Endothelial cell of umbilical vein (primary cell): ENCODE measurements around the gene HHLA2. TPM values are rescaled to one million over a fixed set of nuclear protein-coding genes. Genes with fewer than 3 reads are reported as not detected.

Experiments used
- BruUV-seq: library from RNA; stranded (reverse); fragments of 400-500 nt; replicated peaks from 2 replicates; lab custom pipeline; 2021; lab: Mats Ljungman, UMichigan
- CTCF ChIA-PET: fragments of 300-600, 350-600 bp; sonication (Branson Sonifier 250); formaldehyde crosslinking; loops from one replicate; lab custom pipeline; 2021; ENCODE audit warnings: antibody characterized with exemption, inconsistent platforms; lab: Charles Lee
- POLR2A ChIA-PET: fragments of 300-600, 350-600 bp; sonication (Branson Sonifier 250); formaldehyde crosslinking; loops from one replicate; lab custom pipeline; 2021; ENCODE audit warnings: antibody characterized with exemption, inconsistent platforms; lab: Charles Lee
- DNase-seq: peaks from one replicate; pipeline ENCODE4 v3.0.0-alpha.2; 2011; ENCODE audit warnings: low read depth, low spot score
- FAIRE-seq: peaks from 2 replicates; lab custom pipeline; 2011; peaks lifted over from hg19 to GRCh38; lab: Jason Lieb, UNC
- H2AFZ ChIP-seq: 2 replicates; pipeline ENCODE4 v1.6.0; 2012; ENCODE audit warnings: low read depth, low read length, control low read depth, inconsistent platforms
- H3K27ac ChIP-seq: 2 replicates; pipeline ENCODE4 v1.5.1; 2011; ENCODE audit warnings: low read depth, mild to moderate bottlenecking, control low read depth, low read length, moderate library complexity; ENCODE audit not compliant: insufficient read depth
- H3K27me3 ChIP-seq, 2 experiments: 2 replicates each; pipeline versions ENCODE4 v1.6.0 to v1.6.1; 2011; ENCODE audit warnings: low read length in 2 of 2, mixed read lengths in 1 of 2; ENCODE audit not compliant: control insufficient read depth in 2 of 2, insufficient read depth in 2 of 2
- H3K36me3 ChIP-seq, 2 experiments: 2 replicates in 1 of 2; 3 replicates in 1 of 2; pipeline ENCODE4 v1.5.1; 2011; ENCODE audit warnings: low read length in 2 of 2, mild to moderate bottlenecking in 1 of 2, moderate library complexity in 1 of 2; ENCODE audit not compliant: control insufficient read depth in 2 of 2, insufficient read depth in 2 of 2; ENCODE audit errors: extremely low read depth in 1 of 2
- H3K4me1 ChIP-seq: 3 replicates; pipeline ENCODE4 v1.5.1; 2011; ENCODE audit warnings: mild to moderate bottlenecking, low read length; ENCODE audit not compliant: control insufficient read depth, insufficient read depth; ENCODE audit errors: extremely low read depth
- H3K4me2 ChIP-seq: 2 replicates; pipeline ENCODE4 v1.6.1; 2011; ENCODE audit warnings: low read length, control low read depth, mixed read lengths; ENCODE audit not compliant: insufficient read depth
- H3K4me3 ChIP-seq, 3 experiments: fragments of 200-600 bp in 1 of 3; sonication (generic), shearing (Covaris generic) in 1 of 3; replicated peaks in 1 of 3; 2 replicates each; pipeline ENCODE4 v1.5.1; 2011 to 2016; ENCODE audit warnings: control low read depth in 3 of 3, low read length in 3 of 3, mild to moderate bottlenecking in 2 of 3, inconsistent platforms in 1 of 3, low read depth in 1 of 3, moderate library complexity in 1 of 3; ENCODE audit not compliant: insufficient read depth in 1 of 3
- H3K79me2 ChIP-seq: 2 replicates; pipeline ENCODE4 v1.6.0; 2012; ENCODE audit warnings: low read length, inconsistent platforms; ENCODE audit not compliant: control insufficient read depth, insufficient read depth
- H3K9ac ChIP-seq: replicated peaks from 2 replicates; pipeline ENCODE3; 2011; ENCODE audit warnings: low read length, control low read depth; ENCODE audit not compliant: insufficient read depth; ENCODE audit errors: extremely low read depth
- H3K9me1 ChIP-seq: replicated peaks from 3 replicates; pipeline ENCODE4 v1.6.0; 2011; ENCODE audit warnings: mild to moderate bottlenecking, low read length; ENCODE audit not compliant: control insufficient read depth, insufficient read depth; ENCODE audit errors: extremely low read depth
- H3K9me3 ChIP-seq: replicated peaks from 2 replicates; pipeline ENCODE4 v1.5.1; 2012; ENCODE audit warnings: low read length, inconsistent platforms; ENCODE audit not compliant: control insufficient read depth, insufficient read depth
- H4K20me1 ChIP-seq: replicated peaks from 2 replicates; pipeline ENCODE3; 2011; ENCODE audit warnings: mild to moderate bottlenecking, low read length; ENCODE audit not compliant: control insufficient read depth, insufficient read depth; ENCODE audit errors: extremely low read depth
- CTCF ChIP-seq, 2 donors: IDR thresholded peaks; 1 replicate in 1 of 2; 2 replicates in 1 of 2; pipeline ENCODE4 v1.5.1; 2011; ENCODE audit warnings: low read length in 2 of 2, mild to moderate bottlenecking in 2 of 2, moderate library complexity in 2 of 2, control low read depth in 1 of 2, inconsistent platforms in 1 of 2, low read depth in 1 of 2; ENCODE audit not compliant: insufficient read depth in 1 of 2; ENCODE audit errors: extremely low read depth in 1 of 2
- EZH2 ChIP-seq: IDR thresholded peaks from 2 replicates; pipeline ENCODE4 v1.6.1; 2012; ENCODE audit warnings: borderline replicate concordance, low read depth, mild to moderate bottlenecking, moderate library complexity, low read length, inconsistent platforms; ENCODE audit not compliant: severe bottlenecking
- FOS ChIP-seq: IDR thresholded peaks from 2 replicates; pipeline ENCODE4 v1.6.1; 2011; ENCODE audit warnings: mild to moderate bottlenecking, low read length, moderate library complexity, borderline replicate concordance; ENCODE audit not compliant: insufficient read depth
- GATA2 ChIP-seq: IDR thresholded peaks from 2 replicates; pipeline ENCODE4 v1.7.0; 2011; ENCODE audit warnings: low read depth, mild to moderate bottlenecking, moderate library complexity, mixed read lengths, low read length; ENCODE audit not compliant: insufficient read length, insufficient read depth
- JUN ChIP-seq: IDR thresholded peaks from 2 replicates; pipeline ENCODE4 v1.6.1; 2011; ENCODE audit warnings: borderline replicate concordance, low read depth; ENCODE audit not compliant: insufficient read length, insufficient read depth
- MAX ChIP-seq: IDR thresholded peaks from 2 replicates; pipeline ENCODE4 v1.6.1; 2011; ENCODE audit not compliant: insufficient read depth, insufficient read length
- MYC ChIP-seq: IDR thresholded peaks from one replicate; pipeline ENCODE4 v1.6.1; 2011; ENCODE audit warnings: mild to moderate bottlenecking, low read depth, low read length
- POLR2A ChIP-seq: IDR thresholded peaks from 2 replicates; pipeline ENCODE4 v1.6.1; 2012; ENCODE audit warnings: low read depth, mild to moderate bottlenecking, control low read depth, low read length
- POLR2AphosphoS5 ChIP-seq: IDR thresholded peaks from 2 replicates; pipeline ENCODE4 v1.6.1; 2012; ENCODE audit warnings: low read depth, mild to moderate bottlenecking, control low read depth, low read length, moderate library complexity; ENCODE audit not compliant: insufficient read depth
- dilution Hi-C: fragments of 300-500 bp; cut with MboI; formaldehyde crosslinking; loops from one replicate; pipeline ENCODE4 v1.15.0; 2019; ENCODE audit warnings: low sequenced_read_pairs; ENCODE audit not compliant: extremely low pct_ligation_motif_present
- intact Hi-C: fragments of 100-400 bp; cut with micrococcal nuclease; formaldehyde crosslinking; loops from one replicate; pipeline ENCODE4 v1.10.0; 2022
- polyA plus RNA-seq, 4 experiments: library from polyadenylated mRNA; depleted of rRNA in 3 of 4; stranded (reverse) in 3 of 4; unstranded in 1 of 4; fragments of >200 nt; gene quantifications; 2 replicates each; pipeline versions ENCODE4 v1.2.1 to v1.2.3, GENCODE V29; 2011 to 2012; ENCODE audit warnings: missing spikeins in 1 of 4
- total RNA-seq: library from RNA; stranded (reverse); gene quantifications from 2 replicates; pipeline ENCODE4 v1.2.3, GENCODE V29; 2021

The HHLA2 gene
- total and polyA plus RNA-seq, 2 donors (not counting 3 experiments of a cell fraction or from before 2014, with no cell fraction given): not detected

- Histone ChIP-seq H3K9me1 (no peaks in the 10 kb centered on the region), H3K4me1 (no peaks in the 10 kb centered on the region)
Measured at GRCh38 chr3:108391917-108392593, 95.7 kb downstream of the HHLA2 start.

GRCh38 chr3:108393128-108393900 lies 97.0 kb downstream of the HHLA2 start:
- ChIA-PET CTCF (interaction anchor here (1.4 kb wide), 1 partner anchor 84 kb away, joined by 4 read pairs; no protein-coding TSS in a partner anchor), POLR2A (no interaction called here)
- Histone ChIP-seq H3K9ac (no peak overlapping the region), H3K79me2 (no peaks in the 10 kb centered on the region), H3K27me3 (peaks cover 0 to 10% of the 10 kb centered on the region in 2 experiments), H3K27ac (no peak overlapping the region), H3K4me3 (no peak overlapping the region), H3K9me3 (no peaks in the 10 kb centered on the region), H3K36me3 (no peaks in the 10 kb centered on the region), H3K9me1 (no peaks in the 10 kb centered on the region), H3K4me2 (no peak overlapping the region), H4K20me1 (no peaks in the 10 kb centered on the region), H2AFZ (no peak overlapping the region), H3K4me1 (no peaks in the 10 kb centered on the region)
- DNase-seq (no peak), FAIRE-seq (no peak)
- dilution Hi-C loops (no loop called here), intact Hi-C loops (no loop called here)
- no TSS peak for BruUV-seq
- no peak for TF ChIP-seq CTCF (IDR thresholded peaks at IDR 0.05; ENCODE audit: extremely low read depth in 1 of 2, insufficient read depth in 1 of 2, low read depth in 1 of 2, low read length in 2 of 2)

More at GRCh38 chr3:108391917-108392593, 95.7 kb downstream of the HHLA2 start:
- H3K27ac ChIP-seq: no peak overlapping the region
- ChIA-PET CTCF (no interaction called here), POLR2A (no interaction called here)
- H2AFZ ChIP-seq: no peak overlapping the region
- no TSS peak for BruUV-seq
- H3K9me3 ChIP-seq: no peaks in the 10 kb centered on the region
- no peak for DNase-seq
- FAIRE-seq: no peak
- H3K79me2 ChIP-seq: no peaks in the 10 kb centered on the region
- dilution Hi-C loops (no loop called here), intact Hi-C loops (no loop called here)
- no peak overlapping the region for H3K4me2 ChIP-seq
- H3K4me3 ChIP-seq: no peak overlapping the region
- no peaks in the 10 kb centered on the region for H4K20me1 ChIP-seq
- H3K36me3 ChIP-seq: no peaks in the 10 kb centered on the region
- H3K9ac ChIP-seq: no peak overlapping the region
- no peak for TF ChIP-seq FOS
- no peak for TF ChIP-seq GATA2
- TF ChIP-seq EZH2: no peak
- no peak for TF ChIP-seq MAX
- TF ChIP-seq MYC: no peak
- TF ChIP-seq JUN: no peak
- no peak for TF ChIP-seq POLR2AphosphoS5
- TF ChIP-seq POLR2A: no peak
- H3K27me3 ChIP-seq: peaks cover 0 to 10% of the 10 kb centered on the region in 2 experiments
